ENCODE measurements around the gene JAKMIP1. TPM values are rescaled to one million over a fixed set of nuclear protein-coding genes. Genes with fewer than 3 reads are reported as not detected.

The JAKMIP1 gene
- total RNA-seq, 1 experiment from 2014 or later = not detected

GRCh38 chr4:6225469-6225868 lies 25.1 kb upstream of the JAKMIP1 start:
- ChIA-PET POLR2A (ENCODE audit: unreplicated experiment) (no interaction called here), CTCF (no interaction called here)
- Histone ChIP-seq H4K20me1 (ENCODE audit: insufficient read depth) (no peaks in the 10 kb centered on the region), H3K36me3 (ENCODE audit: low read depth) (no peaks in the 10 kb centered on the region), H2AFZ (no peak overlapping the region), H3K4me3 (no peak overlapping the region), H3K4me2 (no peak overlapping the region), H3K27me3 (ENCODE audit: insufficient read depth, low read depth) (peaks cover 16% of the 10 kb centered on the region), H3K27ac (no peak overlapping the region), H3K9me2 (ENCODE audit: insufficient read depth) (no peaks in the 10 kb centered on the region), H3F3A (ENCODE audit: insufficient read depth, low read depth) (no peaks in the 10 kb centered on the region), H3K4me1 (replicated peaks; ENCODE audit: insufficient read depth) (no peaks in the 10 kb centered on the region), H3K79me2 (ENCODE audit: low read depth) (no peaks in the 10 kb centered on the region), H3K9me3 (ENCODE audit: insufficient read depth, low read depth) (no peaks in the 10 kb centered on the region)
- intact Hi-C loops (cut with micrococcal nuclease; ENCODE audit: unreplicated experiment) = no loop called here
- DNase-seq = peak in 1 of 2 experiments; percentile 25
- BruUV-seq (replicated peaks) = no TSS peak
- TF ChIP-seq CTCF (conservative IDR thresholded peaks at IDR 0.05) (no peak), EZH2 (IDR thresholded peaks at IDR 0.05; ENCODE audit: low read depth) (no peak)

GRCh38 chr4:6224735-6225134 lies 24.4 kb upstream of the JAKMIP1 start:
- H3K27me3 ChIP-seq (ENCODE audit: insufficient read depth, low read depth) = peaks cover 18% of the 10 kb centered on the region
- no peak overlapping the region for H3K4me2 ChIP-seq
- no peak overlapping the region for H2AFZ ChIP-seq
- no peak for DNase-seq
- TF ChIP-seq EZH2 (IDR thresholded peaks at IDR 0.05; ENCODE audit: low read depth) (no peak), CTCF (conservative IDR thresholded peaks at IDR 0.05) (no peak)
- no peak overlapping the region for H3K4me3 ChIP-seq
- no peaks in the 10 kb centered on the region for H3K79me2 ChIP-seq (ENCODE audit: low read depth)
- ChIA-PET POLR2A (ENCODE audit: unreplicated experiment) (no interaction called here), CTCF (no interaction called here)
- intact Hi-C loops (cut with micrococcal nuclease; ENCODE audit: unreplicated experiment) = no loop called here
- no peak overlapping the region for H3K27ac ChIP-seq
- H3K9me3 ChIP-seq (ENCODE audit: insufficient read depth, low read depth) = no peaks in the 10 kb centered on the region
- no peaks in the 10 kb centered on the region for H4K20me1 ChIP-seq (ENCODE audit: insufficient read depth)
- no peaks in the 10 kb centered on the region for H3K36me3 ChIP-seq (ENCODE audit: low read depth)
- no peaks in the 10 kb centered on the region for H3F3A ChIP-seq (ENCODE audit: insufficient read depth, low read depth)
- no TSS peak for BruUV-seq (replicated peaks)
- H3K9me2 ChIP-seq (ENCODE audit: insufficient read depth) = no peaks in the 10 kb centered on the region
- H3K4me1 ChIP-seq (replicated peaks; ENCODE audit: insufficient read depth) = no peaks in the 10 kb centered on the region

DNA sequence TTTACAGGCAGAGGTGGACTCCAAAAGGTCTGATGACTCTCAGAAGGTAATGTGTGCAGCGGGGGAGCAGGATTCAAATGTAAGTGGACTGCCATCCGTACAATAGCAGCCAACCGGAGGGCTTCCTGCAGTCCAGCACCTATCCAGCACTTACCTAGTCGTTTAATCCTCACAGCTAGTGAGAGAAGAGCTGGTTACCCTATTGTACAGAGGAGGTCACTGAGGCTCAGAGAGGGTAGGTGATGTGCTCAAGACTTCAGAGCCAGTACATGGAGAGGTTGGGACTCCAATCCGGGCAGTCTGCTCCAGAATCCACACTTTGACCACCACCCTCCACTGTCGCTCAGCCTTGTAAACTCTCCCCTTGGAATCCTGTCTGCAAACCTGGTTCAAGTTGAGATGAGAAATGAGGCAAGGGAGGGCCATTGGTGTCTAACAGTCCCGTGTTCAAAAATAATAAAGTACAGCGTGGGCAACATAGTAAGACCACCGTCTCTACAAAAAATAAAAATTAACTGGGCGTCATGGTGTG lies 22.5 kb upstream of the JAKMIP1 start:
- Histone ChIP-seq H4K20me1 (ENCODE audit: insufficient read depth) (no peaks in the 10 kb centered on the region), H3K4me1 (replicated peaks; ENCODE audit: insufficient read depth) (no peaks in the 10 kb centered on the region), H3F3A (ENCODE audit: insufficient read depth, low read depth) (no peaks in the 10 kb centered on the region), H3K36me3 (ENCODE audit: low read depth) (no peaks in the 10 kb centered on the region), H3K4me2 (no peak overlapping the region), H2AFZ (no peak overlapping the region), H3K4me3 (no peak overlapping the region), H3K9me2 (ENCODE audit: insufficient read depth) (no peaks in the 10 kb centered on the region), H3K79me2 (ENCODE audit: low read depth) (no peaks in the 10 kb centered on the region), H3K27ac (no peak overlapping the region), H3K27me3 (ENCODE audit: insufficient read depth, low read depth) (peaks cover 19% of the 10 kb centered on the region), H3K9me3 (ENCODE audit: insufficient read depth, low read depth) (no peaks in the 10 kb centered on the region)
- intact Hi-C loops (cut with micrococcal nuclease; ENCODE audit: unreplicated experiment) = no loop called here
- POLR2A ChIA-PET (ENCODE audit: unreplicated experiment) = no interaction called here
- no peak for DNase-seq
- TF ChIP-seq CTCF (conservative IDR thresholded peaks at IDR 0.05) (no peak), EZH2 (IDR thresholded peaks at IDR 0.05; ENCODE audit: low read depth) (no peak)
- CTCF ChIA-PET = no interaction called here
- BruUV-seq (replicated peaks) = no TSS peak

Data from PC-9 (cell line).